LNCaP clone FGC (cell line): ENCODE data around the gene TRAPPC2L.

ENCODE experiments used
- DNase-seq: peaks from one replicate; pipeline ENCODE4 v3.0.0-alpha.2; 2011; ENCODE audit warnings: low read depth
- H3K4me3 ChIP-seq: 2 replicates; pipeline ENCODE4 v1.5.1; 2011; ENCODE audit warnings: mild to moderate bottlenecking, low read depth, low read length, control low read depth
- CTCF ChIP-seq: IDR thresholded peaks from 2 replicates; pipeline ENCODE4 v1.5.1; 2012; ENCODE audit warnings: mild to moderate bottlenecking; ENCODE audit not compliant: control insufficient read depth, insufficient read depth; ENCODE audit errors: extremely low read depth

TRAPPC2L gene

GRCh38 chr16:88827727-88828126, 29.2 kb upstream of the TRAPPC2L start:
- no peak for DNase-seq
- no peak for TF ChIP-seq CTCF
- H3K4me3 ChIP-seq: no peak overlapping the region

GRCh38 chr16:88828711-88829110, 28.2 kb upstream of the TRAPPC2L start:
- DNase-seq: no peak
- no peak for TF ChIP-seq CTCF
- H3K4me3 ChIP-seq: no peak overlapping the region

- DNase-seq: no peak
- no peak overlapping the region for H3K4me3 ChIP-seq
- TF ChIP-seq CTCF: no peak
These were observed 26.7 kb upstream of the TRAPPC2L start for GRCh38 chr16:88830258-88830657.

- no peak for TF ChIP-seq CTCF
- DNase-seq: no peak
These were observed 26.1 kb upstream of the TRAPPC2L start for GRCh38 chr16:88830783-88831182.

GRCh38 chr16:88831838-88832237, 25.1 kb upstream of the TRAPPC2L start:
- H3K4me3 ChIP-seq: no peak overlapping the region
- DNase-seq: no peak
- no peak for TF ChIP-seq CTCF

More at GRCh38 chr16:88830783-88831182, 26.1 kb upstream of the TRAPPC2L start:
- H3K4me3 ChIP-seq: no peak overlapping the region

- no peak overlapping the region for H3K4me3 ChIP-seq
- TF ChIP-seq CTCF: no peak
- no peak for DNase-seq
These were observed 23.8 kb upstream of the TRAPPC2L start for GRCh38 chr16:88833086-88833485.

- TF ChIP-seq CTCF: no peak
- H3K4me3 ChIP-seq: no peak overlapping the region
- DNase-seq: no peak
These were observed 22.3 kb upstream of the TRAPPC2L start for GRCh38 chr16:88834670-88835069.
